Esophagus muscularis mucosa (tissue), 3 donors: ENCODE data around the gene CYP26B1.

Source experiments
- CTCF ChIP-seq, 3 experiments: fragments of 200-600 bp in 2 of 3; fragments of 450-650 bp in 1 of 3; sonication (generic) in 2 of 3; IDR thresholded peaks; one replicate each; pipeline ENCODE4 v1.5.1; 2017 to 2019; ENCODE audit warnings: antibody characterized with exemption in 3 of 3, mild to moderate bottlenecking in 2 of 3, moderate library complexity in 1 of 3
- POLR2A ChIP-seq: fragments of 450-650 bp; IDR thresholded peaks from one replicate; pipeline ENCODE4 v1.6.1; 2017; ENCODE audit warnings: antibody characterized with exemption, moderate library complexity, mild to moderate bottlenecking, low read depth
- POLR2AphosphoS5 ChIP-seq, 2 donors: sonication (generic); formaldehyde crosslinking; IDR thresholded peaks; one replicate each; pipeline ENCODE4 v1.6.1; 2017; ENCODE audit warnings: antibody characterized with exemption in 2 of 2

GRCh38 chr2:72112981-72113846 is 34.4 kb downstream of the CYP26B1 start:
- no peak for TF ChIP-seq POLR2A
- no peak for TF ChIP-seq CTCF (IDR thresholded peaks at IDR 0.05)
- no peak for TF ChIP-seq POLR2AphosphoS5 (IDR thresholded peaks at IDR 0.05)
